CD4-positive, alpha-beta T cell treated with Interleukin-4 for 1 hour (primary cell): ENCODE measurements around the gene STK32A.
"Not testable (repeated sequence)": the region's sequence is repeated elsewhere in the genome, so short reads cannot be mapped to it uniquely, and the experiment has no call there.

Experiments
- DNase-seq, 2 donors: peaks; one replicate each; pipeline ENCODE4 v3.0.0-alpha.2; 2020 to 2022

Gene STK32A

GRCh38 chr5:147348451-147348850 lies 113.6 kb downstream of the STK32A start:
- DNase-seq, result no peak

GRCh38 chr5:147349241-147349640 lies 114.4 kb downstream of the STK32A start:
- DNase-seq, result no peak

- no peak for DNase-seq
These were observed 124.3 kb downstream of the STK32A start for GRCh38 chr5:147359101-147359500.

GRCh38 chr5:147359581-147359980 lies 124.8 kb downstream of the STK32A start:
- DNase-seq, result no peak

GRCh38 chr5:147360816-147361215 lies 126.0 kb downstream of the STK32A start:
- DNase-seq, result no peak

GRCh38 chr5:147361441-147362175 lies 126.8 kb downstream of the STK32A start:
- no peak for DNase-seq

DNA sequence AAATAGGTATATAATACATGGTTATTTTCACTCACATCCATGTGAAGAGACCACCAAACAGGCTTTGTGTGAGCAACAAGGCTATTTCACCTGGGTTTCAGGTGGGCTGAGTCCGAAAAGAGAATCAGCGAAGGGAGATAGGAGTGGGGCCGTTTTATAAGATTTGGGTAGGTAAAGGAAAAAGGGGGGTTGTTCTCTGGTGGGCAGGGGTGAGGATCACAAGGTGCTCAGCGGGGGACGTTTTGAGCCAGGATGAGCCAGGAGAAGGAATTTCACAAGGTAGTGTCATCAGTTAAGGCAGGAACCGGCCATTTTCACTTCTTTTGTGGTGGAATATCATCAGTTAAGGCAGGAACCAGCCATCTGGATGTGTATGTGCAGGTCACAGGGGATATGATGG lies 132.6 kb downstream of the STK32A start:
- not testable (repeated sequence) for DNase-seq

DNA sequence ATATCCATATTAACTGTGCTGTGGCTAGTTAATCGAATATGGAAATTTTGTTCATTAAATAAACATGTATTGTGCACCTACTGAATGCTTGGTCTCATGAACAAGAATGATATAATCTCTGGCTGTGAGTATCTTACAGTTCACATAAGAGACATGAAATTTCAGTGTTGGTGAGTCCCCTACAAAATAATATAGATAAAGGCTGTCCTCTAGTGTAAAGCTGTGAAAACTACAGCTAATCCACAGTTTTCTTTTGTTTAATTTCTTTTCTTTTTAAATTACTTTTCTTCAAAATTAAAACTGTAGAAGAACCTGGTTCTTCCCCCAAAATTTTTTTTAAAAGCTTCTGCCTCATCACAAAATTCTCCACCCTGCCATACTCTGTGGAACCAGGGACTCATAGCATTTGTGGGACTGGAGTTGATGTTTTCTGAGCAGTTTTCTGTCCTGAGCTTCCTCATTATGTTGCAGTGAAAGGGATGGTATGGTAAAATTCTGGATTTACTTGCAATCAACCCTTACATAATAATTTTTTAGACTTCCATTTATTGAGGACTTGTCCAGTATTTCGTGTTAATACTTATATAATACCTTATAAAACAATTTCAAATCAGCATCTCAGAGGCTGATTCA lies 135.0 kb downstream of the STK32A start:
- no peak for DNase-seq

DNA sequence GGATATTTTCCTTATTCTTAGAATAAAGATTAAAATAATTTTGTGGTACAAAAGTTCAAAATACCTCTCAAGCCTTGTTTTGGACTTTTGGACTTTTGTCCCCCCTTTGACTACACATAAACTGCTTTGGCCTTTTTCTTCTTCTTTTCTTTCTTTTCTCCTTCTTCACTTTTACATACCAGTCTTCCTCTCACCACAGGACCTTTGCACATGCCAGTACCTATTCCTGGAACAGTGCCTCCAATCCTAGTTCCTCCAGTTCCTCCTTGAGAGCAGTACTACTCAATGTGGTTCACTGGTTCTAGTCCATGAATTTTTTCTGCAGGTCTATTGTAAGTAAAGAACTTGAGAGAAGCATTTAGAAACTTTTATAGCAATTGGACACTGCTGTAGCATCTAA lies 136.5 kb downstream of the STK32A start:
- DNase-seq, result no peak

DNA sequence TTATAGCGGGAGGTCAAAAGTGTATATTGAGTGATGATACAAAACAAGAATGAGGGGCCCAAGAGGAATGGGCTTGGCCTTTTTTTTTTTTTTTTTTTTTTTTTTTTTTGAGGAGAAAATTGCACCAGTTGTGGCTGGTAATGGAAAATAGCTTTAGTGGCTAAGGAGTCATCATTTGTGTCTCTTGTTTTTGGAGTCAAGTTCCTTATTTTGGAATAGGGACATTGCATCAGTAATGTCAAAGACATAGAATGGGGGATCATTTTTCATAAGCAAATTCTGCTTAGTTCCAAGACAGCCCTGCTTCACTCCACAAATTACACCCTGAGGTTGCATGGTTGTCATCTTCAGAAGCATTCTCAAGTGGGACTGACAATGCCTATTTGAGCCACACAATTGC lies 137.4 kb downstream of the STK32A start:
- no peak for DNase-seq

DNA sequence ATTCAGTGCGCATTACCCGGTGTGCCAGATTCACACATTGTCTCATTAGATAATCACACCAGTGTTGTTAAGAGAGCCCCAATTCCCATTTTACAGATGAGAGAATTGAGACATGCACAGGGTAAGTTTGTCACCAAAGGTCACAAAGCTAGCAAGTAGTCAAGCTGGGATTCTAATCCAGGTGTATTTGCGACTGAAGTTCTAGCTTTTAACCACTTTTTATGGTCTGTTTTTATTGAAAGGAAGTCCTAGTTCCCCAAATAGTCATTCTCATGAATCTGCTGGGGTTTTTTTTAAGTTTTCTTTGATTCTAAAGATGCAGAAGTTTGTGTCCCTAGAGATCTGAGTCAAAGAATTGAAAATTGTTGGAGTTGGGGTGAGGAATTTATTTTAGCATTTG lies 138.5 kb downstream of the STK32A start:
- no peak for DNase-seq

DNA sequence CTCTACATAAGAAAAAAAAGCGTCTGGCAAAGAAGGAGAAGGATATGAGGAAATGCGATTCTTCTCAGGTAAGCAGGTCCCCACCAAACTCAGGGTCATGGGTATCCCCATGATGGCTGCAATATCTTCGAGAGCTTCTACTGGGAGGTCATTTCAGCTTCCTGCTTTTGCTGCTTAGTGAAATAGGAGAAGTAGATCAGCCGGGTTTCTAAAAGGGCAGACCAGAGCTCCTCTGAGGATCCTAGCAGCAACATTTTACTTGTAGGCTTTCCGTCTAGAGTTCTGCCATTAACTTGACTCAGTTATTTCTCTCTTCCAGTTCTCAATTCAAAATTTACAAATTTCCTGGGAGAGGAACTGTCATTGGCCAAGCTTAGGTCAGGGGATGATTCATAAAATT lies 140.3 kb downstream of the STK32A start:
- DNase-seq, result no peak

DNA sequence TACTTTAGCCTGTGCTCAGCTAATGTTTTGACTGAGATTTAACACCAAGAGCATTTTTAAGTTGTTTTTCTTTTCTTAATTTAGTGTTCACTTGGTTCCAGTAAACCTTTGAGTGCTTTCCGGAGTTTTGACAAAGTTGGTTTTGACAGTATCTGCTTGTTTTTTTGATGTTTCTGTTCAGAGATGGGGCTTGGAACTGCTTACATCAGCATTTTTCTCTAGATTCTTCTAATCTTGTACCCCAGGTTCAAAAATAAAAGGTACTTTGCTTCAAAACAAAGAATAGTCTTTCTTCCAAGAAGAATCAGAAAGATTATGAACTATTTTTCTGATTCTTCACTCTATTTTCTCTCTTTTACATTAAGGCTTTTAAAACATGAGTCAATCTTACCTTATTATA lies 142.9 kb downstream of the STK32A start:
- DNase-seq, result no peak

- no peak for DNase-seq
These were observed 146.7 kb downstream of the STK32A start for GRCh38 chr5:147381555-147381954.

DNA sequence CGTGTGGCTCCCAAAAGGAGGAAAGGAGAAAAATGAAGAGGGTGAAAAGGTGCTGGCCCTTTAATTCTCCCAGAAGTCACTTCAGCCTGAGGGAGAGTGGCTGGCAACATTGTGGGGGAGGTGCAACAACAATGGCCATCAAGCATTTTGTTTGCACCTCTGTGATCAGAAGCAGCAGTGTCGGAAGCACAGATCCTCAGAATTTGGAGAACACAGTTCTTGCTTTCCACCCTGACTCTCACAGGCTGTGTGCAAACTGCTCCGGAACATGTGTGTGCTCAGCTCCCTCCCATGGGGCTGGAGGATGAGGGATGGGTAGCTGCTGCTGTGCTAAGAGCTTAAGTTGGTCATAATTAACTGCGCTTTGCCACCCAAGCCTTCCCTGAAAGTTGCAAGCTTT lies 147.9 kb downstream of the STK32A start:
- DNase-seq, result no peak

GRCh38 chr5:147384346-147385193 lies 149.7 kb downstream of the STK32A start:
- DNase-seq, result no peak

GRCh38 chr5:147387109-147387508 lies 152.3 kb downstream of the STK32A start:
- DNase-seq, result no peak

GRCh38 chr5:147388184-147389108 lies 153.6 kb downstream of the STK32A start:
- DNase-seq, result no peak

DNA sequence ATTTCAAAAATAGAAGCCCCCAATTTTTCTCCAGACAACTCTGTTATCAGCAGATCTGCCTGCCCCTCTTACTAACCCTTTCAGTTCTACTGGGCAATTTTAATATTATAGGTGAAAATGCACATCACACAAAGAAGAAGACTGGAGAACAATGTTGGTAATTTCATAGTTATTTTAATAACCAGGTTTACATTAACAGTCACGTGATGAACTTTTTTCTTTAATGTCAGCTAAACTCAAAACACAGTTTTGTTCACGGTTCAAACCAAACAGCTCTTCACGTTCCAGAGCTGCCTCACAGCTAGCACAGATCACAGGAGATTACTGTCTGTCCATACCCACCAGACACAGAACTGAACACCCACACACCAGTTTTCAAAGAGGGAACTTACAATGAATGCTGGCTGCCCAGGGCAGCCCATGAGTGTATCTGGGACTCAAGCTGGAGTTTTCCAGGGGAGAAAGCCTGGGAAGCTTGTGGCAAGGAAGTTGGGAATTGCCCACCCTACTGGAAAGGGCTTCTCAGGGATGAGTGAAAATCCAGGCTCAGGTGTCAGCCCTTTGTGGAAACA lies 155.9 kb downstream of the STK32A start:
- no peak for DNase-seq

- DNase-seq, result no peak
These were observed 157.0 kb downstream of the STK32A start for GRCh38 chr5:147391781-147392180.

- DNase-seq, result no peak
These were observed 159.2 kb downstream of the STK32A start for GRCh38 chr5:147393874-147394672.
